Measurements from ENCODE around the gene GART. TPM values are rescaled to one million over a fixed set of nuclear protein-coding genes. Genes with fewer than 3 reads are reported as not detected.
A peak's percentile ranks its signal among the peaks of the same experiment; 100 is the strongest.

GART gene
- total and polyA plus RNA-seq, 2 of the 8 experiments (the other 6 are each of a cell fraction or from before 2014, with no cell fraction given): 23.1 to 231 TPM

- TF ChIP-seq CBX5 (IDR thresholded peaks at IDR 0.05; ENCODE audit: low read depth, low read length) (no peak), JUN (IDR thresholded peaks at IDR 0.05; ENCODE audit: low read depth, low read length) (no peak), HDAC6 (IDR thresholded peaks at IDR 0.05; ENCODE audit: low read depth, low read length) (no peak), MAFK (IDR thresholded peaks at IDR 0.05; ENCODE audit: low read depth, low read length) (no peak), KDM1A (IDR thresholded peaks at IDR 0.05; ENCODE audit: borderline replicate concordance, low read length) (no peak), POLR2AphosphoS5 (IDR thresholded peaks at IDR 0.05; ENCODE audit: low read depth, low read length) (peak; percentile 97), NANOG (IDR thresholded peaks at IDR 0.05; ENCODE audit: insufficient read depth, low read depth, low read length, poor library complexity, severe bottlenecking) (no peak), BRCA1 (IDR thresholded peaks at IDR 0.05; ENCODE audit: low read depth, low read length) (no peak), NRF1 (IDR thresholded peaks at IDR 0.05; ENCODE audit: low read depth, low read length) (no peak), EP300 (IDR thresholded peaks at IDR 0.05; ENCODE audit: borderline replicate concordance in 1 of 2, low read depth in 2 of 2, low read length in 2 of 2) (peak in 1 of 2 experiments; percentile 3; a peak in 1 of 3 replicates), SIRT6 (IDR thresholded peaks at IDR 0.05; ENCODE audit: low read length) (no peak), CHD2 (IDR thresholded peaks at IDR 0.05; ENCODE audit: low read length) (peak; percentile 67)
- TF ChIP-seq, protein P1, sequence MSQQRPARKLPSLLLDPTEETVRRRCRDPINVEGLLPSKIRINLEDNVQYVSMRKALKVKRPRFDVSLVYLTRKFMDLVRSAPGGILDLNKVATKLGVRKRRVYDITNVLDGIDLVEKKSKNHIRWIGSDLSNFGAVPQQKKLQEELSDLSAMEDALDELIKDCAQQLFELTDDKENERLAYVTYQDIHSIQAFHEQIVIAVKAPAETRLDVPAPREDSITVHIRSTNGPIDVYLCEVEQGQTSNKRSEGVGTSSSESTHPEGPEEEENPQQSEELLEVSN (IDR thresholded peaks at IDR 0.05): peak; percentile 40
- TF ChIP-seq, protein P2, sequence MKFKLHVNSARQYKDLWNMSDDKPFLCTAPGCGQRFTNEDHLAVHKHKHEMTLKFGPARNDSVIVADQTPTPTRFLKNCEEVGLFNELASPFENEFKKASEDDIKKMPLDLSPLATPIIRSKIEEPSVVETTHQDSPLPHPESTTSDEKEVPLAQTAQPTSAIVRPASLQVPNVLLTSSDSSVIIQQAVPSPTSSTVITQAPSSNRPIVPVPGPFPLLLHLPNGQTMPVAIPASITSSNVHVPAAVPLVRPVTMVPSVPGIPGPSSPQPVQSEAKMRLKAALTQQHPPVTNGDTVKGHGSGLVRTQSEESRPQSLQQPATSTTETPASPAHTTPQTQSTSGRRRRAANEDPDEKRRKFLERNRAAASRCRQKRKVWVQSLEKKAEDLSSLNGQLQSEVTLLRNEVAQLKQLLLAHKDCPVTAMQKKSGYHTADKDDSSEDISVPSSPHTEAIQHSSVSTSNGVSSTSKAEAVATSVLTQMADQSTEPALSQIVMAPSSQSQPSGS (IDR thresholded peaks at IDR 0.05; ENCODE audit: low read length): peak; percentile 84
Measured at GRCh38 chr21:33542640-33543504, 955 bp upstream of the GART start, which contains the start of gene SON (continued).
